GM12874 (cell line): Measurements from ENCODE around the gene SNTG2.

Experiments used
- TF ChIP-seq, protein P1 (sequence below): IDR thresholded peaks from 2 replicates; pipeline ENCODE4 v1.5.1; 2011; ENCODE audit warnings: low read depth, mild to moderate bottlenecking, control low read depth, low read length, moderate library complexity; ENCODE audit not compliant: insufficient read depth

The SNTG2 gene

GRCh38 chr2:950080-950966, at the start of gene SNTG2:
Gene SNTG2, plus strand, starts transcription at chr2:950849. Its CDS starts 148 bp downstream, at chr2:950997.
- TF ChIP-seq, protein P1, sequence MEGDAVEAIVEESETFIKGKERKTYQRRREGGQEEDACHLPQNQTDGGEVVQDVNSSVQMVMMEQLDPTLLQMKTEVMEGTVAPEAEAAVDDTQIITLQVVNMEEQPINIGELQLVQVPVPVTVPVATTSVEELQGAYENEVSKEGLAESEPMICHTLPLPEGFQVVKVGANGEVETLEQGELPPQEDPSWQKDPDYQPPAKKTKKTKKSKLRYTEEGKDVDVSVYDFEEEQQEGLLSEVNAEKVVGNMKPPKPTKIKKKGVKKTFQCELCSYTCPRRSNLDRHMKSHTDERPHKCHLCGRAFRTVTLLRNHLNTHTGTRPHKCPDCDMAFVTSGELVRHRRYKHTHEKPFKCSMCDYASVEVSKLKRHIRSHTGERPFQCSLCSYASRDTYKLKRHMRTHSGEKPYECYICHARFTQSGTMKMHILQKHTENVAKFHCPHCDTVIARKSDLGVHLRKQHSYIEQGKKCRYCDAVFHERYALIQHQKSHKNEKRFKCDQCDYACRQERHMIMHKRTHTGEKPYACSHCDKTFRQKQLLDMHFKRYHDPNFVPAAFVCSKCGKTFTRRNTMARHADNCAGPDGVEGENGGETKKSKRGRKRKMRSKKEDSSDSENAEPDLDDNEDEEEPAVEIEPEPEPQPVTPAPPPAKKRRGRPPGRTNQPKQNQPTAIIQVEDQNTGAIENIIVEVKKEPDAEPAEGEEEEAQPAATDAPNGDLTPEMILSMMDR: no peak

DNA sequence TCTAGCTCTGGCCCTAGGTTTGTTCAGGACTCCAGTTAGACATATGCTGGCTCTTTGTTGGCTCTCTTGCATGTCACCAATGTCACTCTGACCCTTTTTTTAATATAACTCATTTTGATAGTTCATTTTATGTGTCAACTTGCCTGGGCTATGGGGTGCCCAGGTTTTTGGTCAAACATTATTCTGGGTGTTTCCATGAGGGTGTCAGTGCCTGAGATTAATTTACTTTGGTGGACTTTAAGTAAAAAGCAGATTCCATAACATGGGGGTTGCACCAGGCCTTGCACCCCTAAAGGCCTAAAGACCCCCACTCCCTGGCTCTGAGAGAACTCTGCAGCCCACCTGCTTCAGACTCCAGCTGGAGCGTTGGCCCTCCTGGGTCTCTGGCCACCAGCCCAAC, 48.1 kb upstream of the SNTG2 start:
- TF ChIP-seq, protein P1: no peak

DNA sequence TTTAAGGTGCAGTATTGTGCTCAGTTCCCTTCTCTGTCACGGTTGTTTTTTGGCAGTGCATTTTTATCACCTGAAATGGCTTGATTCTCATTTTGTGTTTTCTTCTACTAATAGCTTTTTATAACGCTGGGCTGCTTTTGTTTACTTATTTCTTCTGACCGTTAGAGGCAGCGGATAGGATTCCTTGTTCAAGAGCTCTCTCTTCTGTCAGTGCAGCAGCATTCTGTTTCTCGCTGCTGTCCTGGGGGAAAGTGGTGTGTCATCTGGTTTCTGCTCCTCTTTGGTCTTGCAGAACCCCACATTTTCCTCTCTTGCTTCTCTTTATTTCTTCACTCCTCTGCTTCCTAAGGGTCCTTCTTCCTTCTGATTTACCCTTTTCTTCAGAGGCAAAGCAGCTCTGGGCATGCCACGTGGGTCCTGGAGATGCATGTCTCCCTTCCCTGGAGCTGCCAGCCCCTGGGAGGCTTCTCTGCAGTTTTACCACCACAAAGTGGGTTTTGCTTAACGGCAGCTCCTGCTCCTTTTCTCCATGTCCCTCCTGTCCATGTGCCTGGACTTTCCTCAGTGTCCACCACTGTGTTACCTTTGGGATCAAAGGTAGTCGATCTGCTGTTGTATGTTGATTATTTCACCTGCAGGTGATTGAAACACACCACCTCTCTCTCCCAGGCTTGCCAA, 47.3 kb upstream of the SNTG2 start:
- TF ChIP-seq, protein P1: no peak

DNA sequence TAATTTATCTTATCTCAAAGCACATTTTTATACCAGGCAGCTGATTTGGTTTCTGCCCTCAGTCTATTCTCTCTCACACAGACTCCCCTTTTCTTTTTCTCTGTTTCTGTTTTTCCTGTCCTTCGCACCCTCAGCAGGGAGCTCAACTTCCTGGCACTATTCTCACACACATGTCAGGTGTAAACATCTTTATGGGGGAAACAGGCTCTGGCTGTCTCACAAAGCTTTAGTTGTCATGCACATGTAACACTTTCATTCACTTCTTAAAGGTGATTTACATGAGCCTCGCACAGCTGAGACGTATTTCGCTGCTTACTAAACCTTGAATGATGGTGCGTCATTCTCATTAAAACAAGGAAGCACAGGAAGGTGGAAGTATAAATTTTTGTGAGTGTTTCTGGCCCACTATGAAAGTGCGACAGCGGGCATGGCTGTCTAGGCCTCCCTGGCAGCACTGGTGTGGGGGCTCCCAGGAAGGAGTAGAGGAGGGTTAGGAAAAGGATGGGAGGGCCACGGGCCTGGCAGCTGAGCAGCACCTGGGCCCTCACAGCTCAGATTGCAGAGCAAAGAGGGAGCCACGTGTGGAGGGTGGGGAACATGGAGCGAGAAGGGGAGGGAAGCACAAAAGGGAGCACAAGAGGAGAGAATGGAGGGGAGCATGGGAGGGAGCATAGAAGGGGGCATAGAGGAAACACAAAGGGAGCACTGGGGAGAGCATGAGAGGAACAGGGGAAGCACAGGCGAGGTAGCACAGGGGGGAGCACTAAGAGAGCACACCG, 46.2 kb upstream of the SNTG2 start:
- TF ChIP-seq, protein P1: no peak

- TF ChIP-seq, protein P1: no peak
Observed at GRCh38 chr2:905091-905832, 45.4 kb upstream of the SNTG2 start.

DNA sequence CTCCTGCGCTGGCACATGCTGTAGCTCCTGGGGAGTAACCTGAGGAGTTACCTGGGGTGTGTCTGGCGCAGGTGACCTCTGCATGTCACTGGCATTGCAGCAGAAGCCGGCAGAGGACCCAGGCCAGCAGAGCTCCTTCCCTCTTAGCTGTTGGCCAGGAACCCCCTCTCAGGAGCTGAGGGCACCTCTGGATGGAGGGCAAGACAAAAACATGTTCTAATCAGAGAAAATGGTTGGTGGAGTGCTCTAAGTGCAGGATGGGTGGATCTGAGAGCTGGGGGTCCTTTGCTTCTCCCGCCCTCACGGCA, 44.9 kb upstream of the SNTG2 start:
- TF ChIP-seq, protein P1: no peak
